SKM-1 treated with dmso at 0.1 percent for 144 hours (cell line): ENCODE measurements around the gene RPS21.

ENCODE experiments used
- DNase-seq: peaks from one replicate; lab custom pipeline; 2025; ENCODE audit not compliant: unreplicated experiment; lab: John Stamatoyannopoulos, UW

The RPS21 gene

GRCh38 chr20:62386383-62387218, at the start of gene RPS21:
Gene RPS21 (plus strand): TSS chr20:62387103. CDS start chr20:62387339, 236 bp downstream.
- DNase-seq = peak; percentile 88

GRCh38 chr20:62337558-62338293, 49.2 kb upstream of the RPS21 start:
- DNase-seq = no peak

- DNase-seq = no peak
Measured at GRCh38 chr20:62338294-62338620, 48.6 kb upstream of the RPS21 start.

- no peak for DNase-seq
Measured at GRCh38 chr20:62339647-62340062, 47.2 kb upstream of the RPS21 start.

GRCh38 chr20:62342910-62343309, 44.0 kb upstream of the RPS21 start:
- no peak for DNase-seq

- no peak for DNase-seq
Measured at GRCh38 chr20:62344092-62344491, 42.8 kb upstream of the RPS21 start.

- no peak for DNase-seq
Measured at GRCh38 chr20:62344782-62345181, 42.1 kb upstream of the RPS21 start.

GRCh38 chr20:62345681-62346370, 41.1 kb upstream of the RPS21 start:
- DNase-seq = no peak

GRCh38 chr20:62346398-62347150, 40.3 kb upstream of the RPS21 start:
- no peak for DNase-seq

GRCh38 chr20:62347151-62347404, 39.8 kb upstream of the RPS21 start:
- DNase-seq = no peak

GRCh38 chr20:62347445-62347844, 39.5 kb upstream of the RPS21 start:
- DNase-seq = no peak

- DNase-seq = no peak
Measured at GRCh38 chr20:62348604-62349003, 38.3 kb upstream of the RPS21 start.

- no peak for DNase-seq
Measured at GRCh38 chr20:62349556-62350097, 37.3 kb upstream of the RPS21 start.

- DNase-seq = no peak
Measured at GRCh38 chr20:62350098-62350628, 36.7 kb upstream of the RPS21 start.

GRCh38 chr20:62350629-62351422, 36.1 kb upstream of the RPS21 start:
- no peak for DNase-seq

- DNase-seq = no peak
Measured at GRCh38 chr20:62351469-62352401, 35.2 kb upstream of the RPS21 start.

- DNase-seq = no peak
Measured at GRCh38 chr20:62352402-62353288, 34.3 kb upstream of the RPS21 start.
